ENCODE measurements around the gene GANAB.

GANAB gene

GRCh38 chr11:62666259-62666926 is 20.0 kb upstream of the GANAB start:
- TF ChIP-seq CTCF (IDR thresholded peaks at IDR 0.05; ENCODE audit: low read depth, low read length, missing control alignments): no peak
- peak overlapping the region; percentile 69 for H3K4me3 ChIP-seq (ENCODE audit: low read depth, low read length)
- DNase-seq (ENCODE audit: low read depth): no peak

- peak overlapping the region; percentile 69 for H3K4me3 ChIP-seq (ENCODE audit: low read depth, low read length)
- no peak for DNase-seq (ENCODE audit: low read depth)
- no peak for TF ChIP-seq CTCF (IDR thresholded peaks at IDR 0.05; ENCODE audit: low read depth, low read length, missing control alignments)
Measured at GRCh38 chr11:62665599-62666258, 19.3 kb upstream of the GANAB start.

- peak; percentile 74 for DNase-seq (ENCODE audit: low read depth)
Measured at GRCh38 chr11:62665075-62665598, 18.7 kb upstream of the GANAB start, which contains the start of the genes C11orf98 and CSKMT. Gene C11orf98, minus strand, starts transcription at chr11:62665210. Its CDS starts 41 bp downstream, at chr11:62665169. Gene CSKMT, plus strand, starts transcription at chr11:62665312. Its CDS starts 568 bp downstream, at chr11:62665880.

DNA sequence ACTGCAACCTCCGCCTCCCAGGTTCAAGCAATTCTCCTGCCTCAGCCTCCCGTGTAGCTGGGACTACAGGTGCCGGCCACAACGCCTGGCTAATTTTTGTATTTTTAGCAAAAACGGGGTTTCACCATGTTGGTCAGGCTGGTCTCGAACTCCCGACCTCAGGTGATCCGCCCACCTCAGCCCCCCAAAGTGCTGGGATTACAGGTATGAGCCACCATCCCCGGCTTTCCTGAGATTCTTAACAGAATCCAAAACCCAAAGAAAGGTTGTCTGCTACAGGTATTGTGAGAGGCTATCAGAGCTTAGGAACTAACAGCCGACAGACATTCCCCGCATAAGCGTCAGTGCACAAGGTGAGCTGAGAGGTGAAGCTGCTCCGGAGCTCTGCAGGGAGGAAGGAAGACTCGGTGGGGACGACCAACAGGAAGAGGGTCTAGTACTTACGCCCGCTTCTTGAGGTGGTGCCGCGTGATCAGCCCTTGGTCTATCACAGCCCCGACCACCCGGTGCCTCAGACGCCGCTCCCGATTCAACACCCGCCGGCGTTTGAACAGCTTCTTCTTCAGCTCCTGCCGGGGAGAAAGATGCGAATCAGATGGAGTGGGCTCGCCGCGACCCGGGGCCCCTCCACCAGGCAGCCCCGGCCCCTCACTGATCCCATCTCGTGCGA is 18.1 kb upstream of the GANAB start:
- H3K4me3 ChIP-seq (ENCODE audit: low read depth, low read length): peak overlapping the region; percentile 69
- no peak for TF ChIP-seq CTCF (IDR thresholded peaks at IDR 0.05; ENCODE audit: low read depth, low read length, missing control alignments)
- no peak for DNase-seq (ENCODE audit: low read depth)

More at GRCh38 chr11:62665075-62665598, 18.7 kb upstream of the GANAB start, which contains the start of the genes C11orf98 and CSKMT:
- no peak for TF ChIP-seq CTCF (IDR thresholded peaks at IDR 0.05; ENCODE audit: low read depth, low read length, missing control alignments)
- peak within 1 kb of the TSS; percentile 69 for H3K4me3 ChIP-seq (ENCODE audit: low read depth, low read length)

DNA sequence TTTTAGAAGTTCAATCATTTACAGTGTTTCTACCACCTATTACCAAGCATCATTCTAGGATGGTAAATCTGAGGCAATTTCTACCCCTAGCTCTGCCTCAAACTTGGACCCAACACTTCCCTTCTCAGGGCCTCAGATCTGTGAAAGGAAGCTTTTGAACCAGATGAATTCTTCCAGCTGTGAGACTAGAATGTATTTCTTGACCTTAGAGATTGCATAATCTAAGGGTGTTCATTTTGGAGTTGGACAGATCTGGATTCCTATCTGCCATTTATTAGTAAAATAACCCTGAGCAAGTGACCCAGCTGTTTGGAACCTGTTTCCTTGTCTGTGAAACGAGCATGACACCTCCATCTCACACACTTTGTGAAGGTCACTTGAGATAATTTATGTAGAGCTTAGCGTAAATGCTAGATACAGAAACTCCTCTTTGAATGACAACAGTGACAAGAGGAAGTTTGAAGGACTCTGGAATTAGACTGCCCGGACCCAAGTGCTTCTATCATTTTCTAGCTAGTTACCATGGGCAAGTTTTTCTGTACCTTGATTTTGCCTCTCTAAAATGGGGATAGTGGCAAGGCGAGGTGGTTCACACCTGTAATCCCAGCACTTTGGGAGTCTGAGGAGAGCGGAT is 10.5 kb upstream of the GANAB start:
- H3K4me3 ChIP-seq (ENCODE audit: low read depth, low read length): no peak overlapping the region
- DNase-seq (ENCODE audit: low read depth): no peak
- TF ChIP-seq CTCF (IDR thresholded peaks at IDR 0.05; ENCODE audit: low read depth, low read length, missing control alignments): no peak

DNA sequence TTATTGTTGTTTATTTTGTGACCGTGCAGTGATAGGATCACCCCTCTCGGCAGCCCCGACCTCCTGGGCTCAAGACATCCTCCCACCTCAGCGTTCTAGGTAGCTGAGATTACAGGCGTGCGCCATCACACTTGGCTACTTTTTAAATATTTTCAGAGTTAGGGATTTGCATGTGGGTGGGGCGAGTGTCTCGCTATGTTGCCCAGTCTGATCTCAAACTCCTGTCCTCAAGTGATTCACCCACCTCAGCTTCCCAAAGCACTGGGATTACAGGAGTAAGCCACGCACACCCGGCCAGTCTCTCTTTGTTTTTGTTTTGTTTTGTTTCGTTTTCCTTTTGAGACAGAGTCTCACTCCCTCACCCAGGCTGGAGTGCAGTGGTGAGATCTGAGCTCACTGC is 7.9 kb upstream of the GANAB start:
- TF ChIP-seq CTCF (IDR thresholded peaks at IDR 0.05; ENCODE audit: low read depth, low read length, missing control alignments): no peak
- H3K4me3 ChIP-seq (ENCODE audit: low read depth, low read length): no peak overlapping the region
- no peak for DNase-seq (ENCODE audit: low read depth)

All from GM12864 (cell line).